Astrocyte (in vitro differentiated cells and primary cell): Measurements from ENCODE around the gene MGST3.

Experiments
- CTCF ChIP-seq: IDR thresholded peaks from 2 replicates; pipeline ENCODE4 v1.5.1; 2011; ENCODE audit warnings: low read depth, mild to moderate bottlenecking, inconsistent platforms, low read length, moderate library complexity; ENCODE audit not compliant: insufficient read depth
- EZH2 ChIP-seq: IDR thresholded peaks from 2 replicates; pipeline ENCODE4 v1.6.1; 2012; ENCODE audit warnings: mild to moderate bottlenecking, low read length, inconsistent platforms; ENCODE audit not compliant: insufficient read depth

GRCh38 chr1:165633614-165634013 is 2.6 kb downstream of the MGST3 start:
- TF ChIP-seq CTCF (no peak), EZH2 (no peak)
